Measurements from ENCODE around the gene CPED1.

The CPED1 gene

GRCh38 chr7:121037957-121038716 is 49.6 kb downstream of the CPED1 start:
- no peaks in the 10 kb centered on the region for H3K4me1 ChIP-seq (ENCODE audit: low read length)
- H3F3A ChIP-seq (ENCODE audit: insufficient read depth, low read length), result no peaks in the 10 kb centered on the region
- H3K9me3 ChIP-seq (replicated peaks; ENCODE audit: insufficient read depth, low read length), result no peaks in the 10 kb centered on the region
- no peak overlapping the region for H3K27ac ChIP-seq (ENCODE audit: low read length)
- no peak overlapping the region for H3K4me3 ChIP-seq (ENCODE audit: low read length)
- H3K79me2 ChIP-seq (ENCODE audit: low read length), result no peaks in the 10 kb centered on the region
- H3K36me3 ChIP-seq (replicated peaks; ENCODE audit: insufficient read depth, low read length), result no peaks in the 10 kb centered on the region
- no peak overlapping the region for H3K4me2 ChIP-seq (ENCODE audit: low read depth, low read length)
- TF ChIP-seq EZH2 (optimal IDR thresholded peaks at IDR 0.05; ENCODE audit: low read depth, low read length), result no peak
- no peak for TF ChIP-seq EZH2phosphoT487 (IDR thresholded peaks at IDR 0.05; ENCODE audit: low read length)
- no peak overlapping the region for H2AFZ ChIP-seq (ENCODE audit: low read length)
- H3K27me3 ChIP-seq (replicated peaks; ENCODE audit: insufficient read depth, low read length), result no peaks in the 10 kb centered on the region
- no peak overlapping the region for H3K9ac ChIP-seq (ENCODE audit: low read length)
- no peaks in the 10 kb centered on the region for H4K20me1 ChIP-seq (ENCODE audit: insufficient read depth, low read length)
- no peaks in the 10 kb centered on the region for H3K9me2 ChIP-seq (replicated peaks; ENCODE audit: insufficient read depth, low read length)
- no peak for DNase-seq

DNA sequence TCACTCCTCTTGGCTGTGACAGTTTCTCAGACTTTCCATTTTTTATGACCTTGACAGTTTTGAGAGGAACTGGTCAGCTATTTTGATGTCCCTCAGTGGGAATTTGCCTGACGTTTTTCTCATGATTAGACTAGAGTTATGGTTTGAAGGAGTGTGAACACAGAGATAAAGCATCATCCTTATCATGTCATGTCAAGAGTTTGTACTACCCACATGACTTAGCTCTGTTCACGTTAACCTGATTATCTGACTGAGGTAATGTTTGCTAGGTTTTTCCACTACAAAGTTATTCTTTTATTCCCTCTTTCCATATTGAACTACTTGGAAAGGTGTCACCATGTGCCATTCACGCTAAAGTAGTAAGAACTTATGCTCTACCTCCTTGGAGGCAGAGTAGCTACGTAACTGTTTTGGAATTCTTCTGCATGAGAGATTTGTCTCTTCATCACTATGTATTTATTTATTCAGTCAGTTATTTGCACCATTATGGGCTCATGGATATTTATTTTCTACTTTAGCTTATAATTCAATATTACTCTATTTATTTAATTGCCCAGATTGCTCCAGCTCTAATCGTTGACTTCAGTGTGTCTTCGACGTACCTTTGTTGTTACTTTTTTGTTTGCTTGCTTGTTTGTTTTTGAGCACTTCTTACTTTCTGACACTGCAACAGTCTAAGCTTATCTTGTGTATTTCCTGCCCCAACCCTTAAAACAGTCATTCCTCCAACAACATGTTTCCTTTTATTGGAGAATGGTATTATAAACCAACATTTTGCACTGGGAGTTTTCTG is 50.4 kb downstream of the CPED1 start:
- no peaks in the 10 kb centered on the region for H3K27me3 ChIP-seq (replicated peaks; ENCODE audit: insufficient read depth, low read length)
- H3K36me3 ChIP-seq (replicated peaks; ENCODE audit: insufficient read depth, low read length), result no peaks in the 10 kb centered on the region
- H3K4me2 ChIP-seq (ENCODE audit: low read depth, low read length), result no peak overlapping the region
- no peaks in the 10 kb centered on the region for H3K79me2 ChIP-seq (ENCODE audit: low read length)
- no peak for DNase-seq
- H3K27ac ChIP-seq (ENCODE audit: low read length), result no peak overlapping the region
- H3K4me3 ChIP-seq (ENCODE audit: low read length), result no peak overlapping the region
- no peaks in the 10 kb centered on the region for H4K20me1 ChIP-seq (ENCODE audit: insufficient read depth, low read length)
- H2AFZ ChIP-seq (ENCODE audit: low read length), result no peak overlapping the region
- no peaks in the 10 kb centered on the region for H3F3A ChIP-seq (ENCODE audit: insufficient read depth, low read length)
- H3K9me3 ChIP-seq (replicated peaks; ENCODE audit: insufficient read depth, low read length), result no peaks in the 10 kb centered on the region
- no peak overlapping the region for H3K9ac ChIP-seq (ENCODE audit: low read length)
- no peaks in the 10 kb centered on the region for H3K4me1 ChIP-seq (ENCODE audit: low read length)
- no peaks in the 10 kb centered on the region for H3K9me2 ChIP-seq (replicated peaks; ENCODE audit: insufficient read depth, low read length)
- TF ChIP-seq EZH2 (optimal IDR thresholded peaks at IDR 0.05; ENCODE audit: low read depth, low read length) (no peak), CTCF (IDR thresholded peaks at IDR 0.05; ENCODE audit: low read length) (no peak), EZH2phosphoT487 (IDR thresholded peaks at IDR 0.05; ENCODE audit: low read length) (no peak)

GRCh38 chr7:121039510-121039822 is 51.0 kb downstream of the CPED1 start:
- H3K27me3 ChIP-seq (replicated peaks; ENCODE audit: insufficient read depth, low read length), result no peaks in the 10 kb centered on the region
- H3K27ac ChIP-seq (ENCODE audit: low read length), result no peak overlapping the region
- no peaks in the 10 kb centered on the region for H4K20me1 ChIP-seq (ENCODE audit: insufficient read depth, low read length)
- H3K4me3 ChIP-seq (ENCODE audit: low read length), result no peak overlapping the region
- no peaks in the 10 kb centered on the region for H3F3A ChIP-seq (ENCODE audit: insufficient read depth, low read length)
- H3K4me1 ChIP-seq (ENCODE audit: low read length), result no peaks in the 10 kb centered on the region
- H3K9me2 ChIP-seq (replicated peaks; ENCODE audit: insufficient read depth, low read length), result no peaks in the 10 kb centered on the region
- TF ChIP-seq EZH2 (optimal IDR thresholded peaks at IDR 0.05; ENCODE audit: low read depth, low read length) (no peak), EZH2phosphoT487 (IDR thresholded peaks at IDR 0.05; ENCODE audit: low read length) (no peak), CTCF (IDR thresholded peaks at IDR 0.05; ENCODE audit: low read length) (no peak)
- H3K4me2 ChIP-seq (ENCODE audit: low read depth, low read length), result no peak overlapping the region
- H3K9ac ChIP-seq (ENCODE audit: low read length), result no peak overlapping the region
- H2AFZ ChIP-seq (ENCODE audit: low read length), result no peak overlapping the region
- H3K9me3 ChIP-seq (replicated peaks; ENCODE audit: insufficient read depth, low read length), result no peaks in the 10 kb centered on the region
- H3K36me3 ChIP-seq (replicated peaks; ENCODE audit: insufficient read depth, low read length), result no peaks in the 10 kb centered on the region
- no peaks in the 10 kb centered on the region for H3K79me2 ChIP-seq (ENCODE audit: low read length)
- DNase-seq, result no peak
